Prostate gland (tissue), 2 donors: ENCODE results near the gene IGSF9.

ENCODE experiments used
- POLR2AphosphoS5 ChIP-seq: sonication (generic); formaldehyde crosslinking; IDR thresholded peaks from one replicate; pipeline ENCODE4 v1.6.1; 2017; ENCODE audit warnings: antibody characterized with exemption
- TF ChIP-seq, protein P1 (sequence below), 4 experiments: fragments of 200-600 bp in 2 of 4; fragments of 450-650 bp in 2 of 4; sonication (generic) in 2 of 4; IDR thresholded peaks; 1 replicate in 3 of 4; 2 replicates in 1 of 4; pipeline ENCODE4 v1.5.1; 2016 to 2019; ENCODE audit warnings: antibody characterized with exemption in 4 of 4, mild to moderate bottlenecking in 2 of 4, moderate library complexity in 2 of 4

DNA sequence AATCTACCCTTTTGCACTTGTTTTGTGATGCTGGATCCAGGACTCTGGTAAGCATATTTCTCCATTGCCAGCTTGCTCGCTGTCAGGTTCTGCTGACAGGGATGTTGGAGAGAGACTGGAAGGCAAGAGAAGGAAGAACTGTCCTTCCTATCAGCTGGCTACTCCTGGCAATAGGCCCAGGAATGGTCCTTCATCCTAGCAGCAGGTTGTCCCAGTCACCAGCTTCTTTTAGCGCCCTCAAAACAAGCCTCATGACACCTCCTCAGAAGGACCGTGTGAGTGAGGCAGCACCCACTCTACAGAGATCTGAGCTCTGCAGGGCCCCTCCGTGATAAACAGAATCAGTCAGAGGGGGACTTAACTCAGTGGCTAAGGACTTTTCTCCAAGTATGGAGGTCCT is 41.8 kb upstream of the IGSF9 start:
- TF ChIP-seq, protein P1, sequence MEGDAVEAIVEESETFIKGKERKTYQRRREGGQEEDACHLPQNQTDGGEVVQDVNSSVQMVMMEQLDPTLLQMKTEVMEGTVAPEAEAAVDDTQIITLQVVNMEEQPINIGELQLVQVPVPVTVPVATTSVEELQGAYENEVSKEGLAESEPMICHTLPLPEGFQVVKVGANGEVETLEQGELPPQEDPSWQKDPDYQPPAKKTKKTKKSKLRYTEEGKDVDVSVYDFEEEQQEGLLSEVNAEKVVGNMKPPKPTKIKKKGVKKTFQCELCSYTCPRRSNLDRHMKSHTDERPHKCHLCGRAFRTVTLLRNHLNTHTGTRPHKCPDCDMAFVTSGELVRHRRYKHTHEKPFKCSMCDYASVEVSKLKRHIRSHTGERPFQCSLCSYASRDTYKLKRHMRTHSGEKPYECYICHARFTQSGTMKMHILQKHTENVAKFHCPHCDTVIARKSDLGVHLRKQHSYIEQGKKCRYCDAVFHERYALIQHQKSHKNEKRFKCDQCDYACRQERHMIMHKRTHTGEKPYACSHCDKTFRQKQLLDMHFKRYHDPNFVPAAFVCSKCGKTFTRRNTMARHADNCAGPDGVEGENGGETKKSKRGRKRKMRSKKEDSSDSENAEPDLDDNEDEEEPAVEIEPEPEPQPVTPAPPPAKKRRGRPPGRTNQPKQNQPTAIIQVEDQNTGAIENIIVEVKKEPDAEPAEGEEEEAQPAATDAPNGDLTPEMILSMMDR (IDR thresholded peaks at IDR 0.05), result no peak
- no peak for TF ChIP-seq POLR2AphosphoS5
